OCI-LY7 (cell line): ENCODE data around the gene PIP4K2A. TPM values are rescaled to one million over a fixed set of nuclear protein-coding genes. Genes with fewer than 3 reads are reported as not detected.

Experiments
- BruUV-seq: library from RNA; stranded (reverse); fragments of 400-500 nt; replicated peaks from 2 replicates; lab custom pipeline; 2021; lab: Mats Ljungman, UMichigan
- CTCF ChIA-PET: fragments of 300-600 bp; sonication (Branson Sonifier 250); formaldehyde crosslinking; loops from one replicate; lab custom pipeline; 2022; ENCODE audit warnings: antibody characterized with exemption; ENCODE audit not compliant: unreplicated experiment; lab: Charles Lee
- POLR2A ChIA-PET: fragments of 300-600 bp; sonication (Branson Sonifier 250); formaldehyde crosslinking; loops from one replicate; lab custom pipeline; 2022; ENCODE audit warnings: antibody characterized with exemption; lab: Charles Lee
- DNase-seq: peaks from one replicate; pipeline ENCODE4 v3.0.0-alpha.2; 2015; ENCODE audit warnings: low spot score
- H2AFZ ChIP-seq: fragments of 200-600 bp; sonication (generic), shearing (Covaris generic); 2 replicates; pipeline ENCODE4 v1.6.1; 2014; ENCODE audit warnings: mild to moderate bottlenecking, antibody characterized with exemption, low read length, moderate library complexity
- H3K27ac ChIP-seq: fragments of 200-600 bp; sonication (generic); 2 replicates; pipeline ENCODE4 v1.5.1; 2014; ENCODE audit warnings: mixed run types, low read depth, mild to moderate bottlenecking, moderate library complexity, low read length, inconsistent platforms; ENCODE audit not compliant: poor library complexity, severe bottlenecking
- H3K36me3 ChIP-seq: fragments of 200-600 bp; sonication (generic); 2 replicates; pipeline ENCODE4 v1.6.1; 2014; ENCODE audit warnings: mild to moderate bottlenecking, antibody characterized with exemption, low read length, moderate library complexity, mixed read lengths; ENCODE audit not compliant: insufficient read depth
- H3K4me1 ChIP-seq: fragments of 200-600 bp; sonication (generic); 2 replicates; pipeline ENCODE4 v1.5.1; 2014; ENCODE audit warnings: mild to moderate bottlenecking, low read length; ENCODE audit not compliant: insufficient read depth, poor library complexity, severe bottlenecking
- H3K4me2 ChIP-seq: fragments of 200-600 bp; sonication (generic); 2 replicates; pipeline ENCODE4 v1.6.1; 2014; ENCODE audit warnings: mild to moderate bottlenecking, low read length
- H3K4me3 ChIP-seq: fragments of 200-600 bp; sonication (generic); 2 replicates; pipeline ENCODE4 v1.5.1; 2014; ENCODE audit warnings: mild to moderate bottlenecking, low read depth, low read length; ENCODE audit not compliant: poor library complexity, severe bottlenecking
- H3K79me2 ChIP-seq: fragments of 200-600 bp; sonication (generic); 2 replicates; pipeline ENCODE4 v1.6.1; 2016; ENCODE audit warnings: low read depth, mild to moderate bottlenecking, low read length, moderate library complexity, mixed read lengths; ENCODE audit not compliant: insufficient read depth
- H3K9me2 ChIP-seq: fragments of 200-600 bp; sonication (generic); 2 replicates; pipeline ENCODE4 v1.6.1; 2016; ENCODE audit warnings: mild to moderate bottlenecking, low read length, mixed read lengths; ENCODE audit not compliant: insufficient read depth
- H3K9me3 ChIP-seq: fragments of 200-600 bp; sonication (generic); 2 replicates; pipeline ENCODE4 v1.6.1; 2014; ENCODE audit warnings: mild to moderate bottlenecking, mixed run types, low read length, mixed read lengths
- H4K20me1 ChIP-seq: fragments of 200-600 bp; sonication (generic); 2 replicates; pipeline ENCODE4 v1.6.1; 2014; ENCODE audit warnings: mild to moderate bottlenecking, antibody characterized with exemption, low read length, moderate library complexity, mixed read lengths; ENCODE audit not compliant: insufficient read depth
- CTCF ChIP-seq: fragments of 200-600 bp; sonication (generic); conservative IDR thresholded peaks from 2 replicates; pipeline ENCODE4 v1.5.1; 2014; ENCODE audit warnings: mild to moderate bottlenecking, antibody characterized with exemption, low read length, moderate library complexity, mixed read lengths
- EZH2phosphoT487 ChIP-seq: fragments of 200-600 bp; sonication (generic); IDR thresholded peaks from 2 replicates; pipeline ENCODE4 v1.6.1; 2018; ENCODE audit warnings: low read depth, borderline replicate concordance, mild to moderate bottlenecking, mixed run types, antibody characterized with exemption, low read length, moderate library complexity, mixed read lengths
- intact Hi-C: fragments of 100-400 bp; cut with micrococcal nuclease; formaldehyde crosslinking; loops from one replicate; pipeline ENCODE4 v1.10.0; 2022; ENCODE audit not compliant: unreplicated experiment
- total RNA-seq, 2 experiments: library from RNA; depleted of rRNA in 1 of 2; stranded (reverse); fragments of >200 nt in 1 of 2; shearing (Covaris generic) in 1 of 2; gene quantifications; 2 replicates each; pipeline ENCODE4 v1.2.3, GENCODE V29; 2014 to 2022

Gene PIP4K2A
- total RNA-seq, 2 experiments from 2014 or later: 32.5 to 42.6 TPM

DNA sequence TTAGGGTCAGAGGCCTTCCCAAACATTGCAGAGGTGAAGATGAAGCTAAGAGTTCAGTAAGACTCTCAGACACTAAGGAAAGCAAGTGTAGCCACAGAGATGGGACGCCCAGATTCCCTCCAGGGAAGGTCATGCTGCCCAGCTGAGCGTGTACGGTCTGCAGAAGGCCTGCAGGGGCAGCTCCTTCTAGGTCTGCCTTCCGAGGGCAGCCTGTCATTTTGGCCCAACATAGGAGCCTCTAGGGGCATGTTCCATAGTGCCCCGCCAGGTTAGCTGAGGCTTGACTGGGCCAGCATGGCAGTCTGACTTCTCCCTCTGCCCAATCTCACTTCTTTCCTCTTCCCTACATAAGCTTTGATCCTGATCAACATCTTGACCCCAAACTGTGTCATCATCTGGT is 130.7 kb downstream of the PIP4K2A start:
- H3K27ac ChIP-seq: no peak overlapping the region
- no peak overlapping the region for H2AFZ ChIP-seq
- H4K20me1 ChIP-seq: peaks cover 3% of the 10 kb centered on the region; the same call in 1 of the 2 replicates
- TF ChIP-seq CTCF (no peak), EZH2phosphoT487 (no peak)
- H3K4me2 ChIP-seq: no peak overlapping the region
- peaks cover 13% of the 10 kb centered on the region; the same call in 1 of the 2 replicates for H3K36me3 ChIP-seq
- no TSS peak for BruUV-seq
- intact Hi-C loops: no loop called here
- H3K4me3 ChIP-seq: no peak overlapping the region
- H3K9me3 ChIP-seq: no peaks in the 10 kb centered on the region
- no peaks in the 10 kb centered on the region for H3K4me1 ChIP-seq
- DNase-seq: no peak
- no peaks in the 10 kb centered on the region for H3K9me2 ChIP-seq
- ChIA-PET CTCF (interaction anchor here (0.8 to 1.3 kb wide), 2 partner anchors 9 to 10 kb away, joined by 3 to 5 read pairs; no protein-coding TSS in a partner anchor), POLR2A (interaction anchor here (0.8 to 1.0 kb wide), 2 partner anchors 9 to 22 kb away, joined by 4 read pairs; no protein-coding TSS in a partner anchor)
- no peaks in the 10 kb centered on the region for H3K79me2 ChIP-seq

- TF ChIP-seq CTCF (no peak), EZH2phosphoT487 (no peak)
- Histone ChIP-seq H4K20me1 (no peaks in the 10 kb centered on the region), H2AFZ (no peak overlapping the region), H3K9me3 (no peaks in the 10 kb centered on the region), H3K9me2 (no peaks in the 10 kb centered on the region), H3K4me1 (no peaks in the 10 kb centered on the region), H3K4me3 (no peak overlapping the region), H3K79me2 (no peaks in the 10 kb centered on the region), H3K27ac (no peak overlapping the region), H3K36me3 (no peaks in the 10 kb centered on the region), H3K4me2 (no peak overlapping the region)
- intact Hi-C loops: no loop called here
- ChIA-PET CTCF (no interaction called here), POLR2A (interaction anchor here (0.6 kb wide), 1 partner anchor 157 kb away, joined by 3 read pairs; no protein-coding TSS in a partner anchor)
- BruUV-seq: no TSS peak
- DNase-seq: no peak
Measured at GRCh38 chr10:22581461-22581860, 132.9 kb downstream of the PIP4K2A start.

DNA sequence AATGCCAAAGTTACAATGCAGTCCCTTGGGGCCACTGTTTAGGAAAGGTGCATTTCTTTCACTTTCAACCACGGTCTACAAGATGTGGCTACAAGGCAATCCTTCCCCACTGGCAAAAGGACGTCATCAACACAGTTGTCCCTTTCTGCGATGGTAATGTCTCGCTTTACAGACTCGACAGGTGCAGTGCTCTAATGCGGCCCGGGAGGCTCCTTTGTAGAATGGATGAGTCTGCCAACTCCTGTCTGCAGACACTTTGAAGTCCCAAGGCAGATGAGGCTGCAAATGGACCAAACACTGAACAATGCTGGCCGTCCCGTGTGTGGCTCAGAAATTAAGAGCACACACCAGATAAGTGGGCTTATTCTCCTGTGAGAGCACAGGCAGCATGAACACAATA is 133.7 kb downstream of the PIP4K2A start:
- no peak for TF ChIP-seq CTCF
- no peak for TF ChIP-seq EZH2phosphoT487
- BruUV-seq: no TSS peak
- Histone ChIP-seq H3K4me2 (no peak overlapping the region), H3K36me3 (no peaks in the 10 kb centered on the region), H3K4me3 (no peak overlapping the region), H3K9me2 (no peaks in the 10 kb centered on the region), H2AFZ (no peak overlapping the region), H3K9me3 (no peaks in the 10 kb centered on the region), H3K27ac (no peak overlapping the region), H3K79me2 (no peaks in the 10 kb centered on the region), H3K4me1 (no peaks in the 10 kb centered on the region), H4K20me1 (no peaks in the 10 kb centered on the region)
- CTCF ChIA-PET: no interaction called here
- intact Hi-C loops: no loop called here
- no peak for DNase-seq
- POLR2A ChIA-PET: no interaction called here
